ENCODE data around the gene CFAP20.

DNA sequence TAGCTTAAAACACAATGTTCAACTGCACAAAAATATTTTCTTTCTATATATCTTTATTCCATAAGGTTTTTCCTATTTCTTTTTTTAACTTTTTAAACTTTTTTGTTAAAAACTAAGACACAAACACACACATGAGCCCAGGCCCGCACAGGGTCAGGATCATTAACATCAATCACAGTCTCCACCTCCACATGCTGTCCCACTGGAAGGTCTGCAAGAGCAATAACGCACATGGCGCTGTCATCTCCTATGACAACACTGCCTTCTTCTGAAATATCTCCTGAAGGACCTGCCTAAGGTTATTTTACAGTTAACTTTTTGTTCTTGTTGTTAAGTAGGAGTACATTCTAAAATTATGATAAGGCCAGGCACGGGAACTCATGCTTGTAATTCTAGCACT, 4.1 kb downstream of the CFAP20 start:
- TF ChIP-seq, protein P1, sequence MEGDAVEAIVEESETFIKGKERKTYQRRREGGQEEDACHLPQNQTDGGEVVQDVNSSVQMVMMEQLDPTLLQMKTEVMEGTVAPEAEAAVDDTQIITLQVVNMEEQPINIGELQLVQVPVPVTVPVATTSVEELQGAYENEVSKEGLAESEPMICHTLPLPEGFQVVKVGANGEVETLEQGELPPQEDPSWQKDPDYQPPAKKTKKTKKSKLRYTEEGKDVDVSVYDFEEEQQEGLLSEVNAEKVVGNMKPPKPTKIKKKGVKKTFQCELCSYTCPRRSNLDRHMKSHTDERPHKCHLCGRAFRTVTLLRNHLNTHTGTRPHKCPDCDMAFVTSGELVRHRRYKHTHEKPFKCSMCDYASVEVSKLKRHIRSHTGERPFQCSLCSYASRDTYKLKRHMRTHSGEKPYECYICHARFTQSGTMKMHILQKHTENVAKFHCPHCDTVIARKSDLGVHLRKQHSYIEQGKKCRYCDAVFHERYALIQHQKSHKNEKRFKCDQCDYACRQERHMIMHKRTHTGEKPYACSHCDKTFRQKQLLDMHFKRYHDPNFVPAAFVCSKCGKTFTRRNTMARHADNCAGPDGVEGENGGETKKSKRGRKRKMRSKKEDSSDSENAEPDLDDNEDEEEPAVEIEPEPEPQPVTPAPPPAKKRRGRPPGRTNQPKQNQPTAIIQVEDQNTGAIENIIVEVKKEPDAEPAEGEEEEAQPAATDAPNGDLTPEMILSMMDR (IDR thresholded peaks at IDR 0.05): no peak
- TF ChIP-seq POLR2AphosphoS5 (IDR thresholded peaks at IDR 0.05): no peak
